ENCODE measurements around the gene FMR1NB. TPM values are rescaled to one million over a fixed set of nuclear protein-coding genes. Genes with fewer than 3 reads are reported as not detected.
A peak's percentile ranks its signal among the peaks of the same experiment; 100 is the strongest.

Gene FMR1NB
- total RNA-seq (2016; rRNA removed; fragmentation: Illumina TruSeq; extraction: Trizol) (not detected in 2 replicates), polyA plus RNA-seq (2011; rRNA removed) (not detected in 2 replicates), polyA minus RNA-seq (2011; rRNA and poly(A)+ RNA removed; ENCODE audit: low replicate concordance) (not detected in 2 replicates), Bru-seq, nascent RNA (percentile 8 among the genes with signal in this experiment), BruChase-seq, experiment 1, labeled RNA remaining after a 6-hour chase (percentile 17 among the genes with signal in this experiment), BruChase-seq, experiment 2, labeled RNA remaining after a 2-hour chase (percentile 26 among the genes with signal in this experiment)
- not detected in 2 replicates for total RNA-seq (2016; cell fraction: cytosol; rRNA removed; fragmentation: Illumina TruSeq; extraction: Trizol; ENCODE audit: low read depth)
- total RNA-seq (2016; cell fraction: insoluble cytoplasmic fraction; rRNA removed; fragmentation: Illumina TruSeq; extraction: Trizol) = not detected in 2 replicates
- total RNA-seq (2016; cell fraction: membrane; rRNA removed; fragmentation: Illumina TruSeq; extraction: Trizol) = not detected in 2 replicates
- total RNA-seq (2016; cell fraction: nucleus; rRNA removed; fragmentation: Illumina TruSeq; extraction: Trizol) = not detected in 2 replicates
- polyA plus RNA-seq (2011; cell fraction: cytosol; rRNA removed) = not detected in 2 replicates
- polyA plus RNA-seq (2011; cell fraction: nucleus; rRNA removed) = not detected in 2 replicates
- polyA plus RNA-seq (2012) = not detected in 2 replicates
- polyA plus RNA-seq (2016; cell fraction: cytosol; fragmentation: Illumina TruSeq; extraction: Trizol; ENCODE audit: low read depth) = not detected in 2 replicates
- polyA plus RNA-seq (2016; cell fraction: insoluble cytoplasmic fraction; fragmentation: Illumina TruSeq; extraction: Trizol; ENCODE audit: low read depth) = not detected in 2 replicates
- not detected in 2 replicates for polyA plus RNA-seq (2016; cell fraction: membrane; fragmentation: Illumina TruSeq; extraction: Trizol; ENCODE audit: low read depth)
- polyA plus RNA-seq (2016; cell fraction: nucleus; fragmentation: Illumina TruSeq; extraction: Trizol; ENCODE audit: insufficient read depth, low read depth) = not detected in 2 replicates
- not detected in 2 replicates for polyA minus RNA-seq (2011; cell fraction: cytosol; rRNA and poly(A)+ RNA removed)
- polyA minus RNA-seq (2011; cell fraction: nucleus; rRNA and poly(A)+ RNA removed) = not detected in 2 replicates
- long read RNA-seq, experiment 1 = 0 reads
- long read RNA-seq, experiment 2 = 0 reads

GRCh38 chrX:147981038-147981752, at the start of gene FMR1NB:
FMR1NB (plus strand) TSS chrX:147981337; CDS start chrX:147981403, 66 bp downstream.
- Histone ChIP-seq H3K79me2 (ENCODE audit: insufficient read depth, low read length) (no peaks in the 10 kb centered on the region), H3K36me3 (replicated peaks in 1 of 2; ENCODE audit: control insufficient read depth in 1 of 2, insufficient read depth in 2 of 2, low read length in 2 of 2) (no peaks in the 10 kb centered on the region), H3K4me3 (replicated peaks in 1 of 3; ENCODE audit: insufficient read depth in 1 of 3, low read depth in 2 of 3, low read length in 3 of 3) (no peak within 1 kb of the TSS), H3K9me3 (ENCODE audit: low read length) (no peaks in the 10 kb centered on the region), H4K20me1 (ENCODE audit: insufficient read depth, low read length) (no peaks in the 10 kb centered on the region), H3K4me1 (ENCODE audit: insufficient read depth, low read length) (no peaks in the 10 kb centered on the region), H3K27me3 (ENCODE audit: control insufficient read depth in 1 of 2, insufficient read depth in 2 of 2, low read length in 2 of 2) (no peaks in the 10 kb centered on the region), H3K9ac (ENCODE audit: insufficient read depth, low read depth, low read length) (no peak within 1 kb of the TSS), H2AFZ (ENCODE audit: low read length) (no peak within 1 kb of the TSS), H3K4me2 (ENCODE audit: low read depth, low read length) (no peak within 1 kb of the TSS), H3K27ac (ENCODE audit: extremely low read length, insufficient read depth, low read length) (no peak within 1 kb of the TSS)
- ChIA-PET POLR2A (no interaction called here), CTCF (ENCODE audit: low intra/inter-chr PET ratio, low total read pairs) (no interaction called here)
- TF ChIP-seq ZNF572 (CRISPR knock-in tag; IDR thresholded peaks at IDR 0.05) (no peak), ZMAT5 (CRISPR knock-in tag; IDR thresholded peaks at IDR 0.05; ENCODE audit: borderline replicate concordance, low read depth) (no peak), SRY (CRISPR knock-in tag; IDR thresholded peaks at IDR 0.05) (no peak), ARHGAP35 (CRISPR knock-in tag; IDR thresholded peaks at IDR 0.05; ENCODE audit: borderline replicate concordance) (no peak), RXRB (CRISPR knock-in tag; IDR thresholded peaks at IDR 0.05; ENCODE audit: borderline replicate concordance) (no peak), ELF3 (CRISPR knock-in tag; IDR thresholded peaks at IDR 0.05) (no peak), ZNF142 (CRISPR knock-in tag; IDR thresholded peaks at IDR 0.05) (no peak), DR1 (CRISPR knock-in tag; IDR thresholded peaks at IDR 0.05) (no peak), YY1 (IDR thresholded peaks at IDR 0.05; ENCODE audit: insufficient read depth, insufficient replicate concordance, low read depth, low read length) (no peak), NFE2 (CRISPR knock-in tag; IDR thresholded peaks at IDR 0.05) (no peak)
- WGBS (ENCODE audit: low lambda C conversion rate) = no CpG with 5 or more reads among the region's 35 CpGs
- no peak for ATAC-seq
- no peak for FAIRE-seq
- intact Hi-C loops (cut with micrococcal nuclease; ENCODE audit: unreplicated experiment) (no loop called here), in situ Hi-C loops (cut with HindIII; ENCODE audit: extremely low pct_ligation_motif_present, low pct_unique_long_range_greater_than_20kb) (no loop called here)
- no TSS peak for BruUV-seq (replicated peaks)
- no peak for DNase-seq (ENCODE audit: low spot score)
